HuH-7.5 (cell line): ENCODE data around the gene FMO5.
"Not testable (repeated sequence)": the region's sequence is repeated elsewhere in the genome, so short reads cannot be mapped to it uniquely, and the experiment has no call there.

Experiments used
- DNase-seq: peaks from one replicate; pipeline ENCODE4 v3.0.0; 2011; ENCODE audit warnings: low spot score

Gene FMO5

DNA sequence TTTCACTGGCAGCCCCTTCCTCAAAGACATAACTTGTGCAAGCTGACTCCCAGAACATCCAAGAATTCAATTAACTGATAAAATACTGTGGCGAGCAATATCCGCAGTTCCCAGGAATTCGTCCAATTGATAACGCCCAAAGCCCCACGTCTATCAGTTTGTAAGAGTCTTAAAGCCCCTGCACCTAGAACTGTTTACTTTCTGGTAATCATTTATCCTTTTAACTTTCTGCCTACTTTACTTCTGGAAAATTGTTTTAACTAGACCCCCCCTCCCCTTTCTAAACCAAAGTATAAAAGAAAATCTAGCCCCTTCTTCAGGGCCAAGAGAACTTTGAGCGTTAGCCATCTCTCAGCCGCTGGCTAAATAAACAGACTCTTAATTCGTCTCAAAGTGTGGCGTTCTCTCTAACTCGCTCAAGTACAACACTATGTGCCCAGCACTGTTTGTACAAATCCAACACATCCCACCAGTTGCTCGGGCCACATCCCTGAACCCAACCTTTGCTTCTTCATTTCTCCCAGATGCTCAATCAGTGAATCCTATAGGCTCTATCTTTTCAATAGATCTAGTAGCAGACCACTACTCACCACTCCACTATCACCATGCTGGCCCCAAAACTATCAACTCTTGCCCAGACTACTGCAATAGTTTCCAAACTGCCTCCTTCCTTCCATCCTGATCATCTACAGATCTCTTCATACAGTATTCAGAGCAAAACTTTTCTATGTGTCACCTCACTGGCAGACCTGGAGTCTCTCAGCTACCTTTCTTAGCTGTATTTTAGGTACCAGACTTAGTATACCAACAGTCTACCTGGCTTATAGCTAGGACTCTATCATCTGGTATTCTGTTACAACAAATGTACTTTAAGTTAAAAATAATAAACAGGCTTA is 14.0 kb upstream of the FMO5 start:
- DNase-seq: no peak

DNA sequence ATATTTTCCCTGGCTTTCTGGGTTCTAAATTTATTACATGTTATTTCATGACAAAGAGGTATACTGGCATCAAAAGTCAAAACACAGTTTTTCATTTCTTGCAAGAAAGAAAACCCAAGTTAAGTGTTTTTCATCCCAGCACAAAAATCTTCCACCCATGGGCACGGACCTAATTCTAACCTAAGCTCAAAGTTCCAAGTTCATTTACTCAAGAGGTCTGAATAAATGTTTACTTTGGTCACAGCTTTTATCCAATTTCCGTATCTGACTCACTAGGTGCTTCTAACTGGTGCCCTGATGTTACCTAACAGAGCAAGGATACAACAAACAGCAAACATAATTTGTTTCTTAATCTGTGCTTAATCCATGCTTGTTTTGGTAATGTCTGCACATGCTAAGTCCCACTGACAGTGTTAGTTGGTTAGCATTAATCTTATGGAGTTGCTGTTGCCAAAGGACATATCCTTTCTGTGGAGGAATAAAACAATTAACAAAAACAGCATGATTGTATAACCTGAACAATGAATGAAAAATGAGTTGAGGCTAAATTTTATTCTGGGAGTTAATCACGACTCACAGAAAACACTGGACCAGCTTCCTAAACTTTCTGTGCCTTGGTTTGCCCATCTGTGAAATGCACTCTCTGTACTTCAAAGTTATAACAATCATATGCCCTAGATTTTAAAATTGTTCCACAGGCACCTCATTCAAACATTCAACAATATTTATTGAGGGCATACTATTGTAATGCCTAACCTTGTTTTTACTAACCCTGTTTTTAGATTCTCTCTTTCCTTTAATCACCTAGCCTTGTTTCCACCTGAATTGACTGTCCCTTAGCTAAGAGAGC is 13.1 kb upstream of the FMO5 start:
- DNase-seq: peak; percentile 44

DNA sequence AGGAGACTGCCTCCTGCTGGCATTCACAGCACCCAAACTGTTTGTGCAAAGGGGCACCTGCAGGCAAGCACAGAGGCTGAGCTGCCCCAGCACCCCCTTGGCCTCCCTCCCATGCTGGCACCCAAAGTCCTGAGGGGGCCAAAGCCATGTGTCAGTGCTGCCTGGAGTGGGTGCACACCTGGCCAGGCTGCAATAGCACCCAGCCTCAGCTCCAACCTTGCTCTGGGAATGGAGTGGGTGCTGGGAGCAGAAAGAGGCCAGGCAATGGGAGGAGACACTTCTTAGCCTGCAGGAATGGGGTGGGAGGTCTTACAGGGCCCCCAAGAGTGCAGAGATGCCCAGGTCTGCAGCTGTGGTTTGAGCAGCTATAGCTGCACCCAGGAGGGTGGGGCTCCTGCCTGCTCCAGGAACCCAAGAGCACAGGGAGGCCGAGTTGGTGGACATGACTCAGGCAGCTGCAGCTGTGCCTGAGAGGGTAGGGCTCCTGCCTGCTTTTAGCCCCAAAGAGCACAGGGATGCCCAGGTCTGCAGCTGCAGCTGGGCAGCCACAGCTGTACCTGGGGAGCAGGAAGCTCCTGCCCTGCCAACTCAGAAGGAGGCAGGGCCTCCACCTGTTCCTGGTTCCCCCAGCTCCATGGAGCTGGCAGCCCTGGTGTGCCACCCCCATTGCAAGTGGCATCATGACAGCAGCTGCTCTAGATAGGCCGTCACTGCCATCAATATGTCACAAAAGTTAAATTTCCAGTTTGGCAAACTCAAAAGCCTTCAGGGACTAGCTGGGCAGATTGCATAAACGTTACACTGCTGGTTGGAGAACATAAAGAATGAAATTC is 12.0 kb upstream of the FMO5 start:
- DNase-seq: no peak

DNA sequence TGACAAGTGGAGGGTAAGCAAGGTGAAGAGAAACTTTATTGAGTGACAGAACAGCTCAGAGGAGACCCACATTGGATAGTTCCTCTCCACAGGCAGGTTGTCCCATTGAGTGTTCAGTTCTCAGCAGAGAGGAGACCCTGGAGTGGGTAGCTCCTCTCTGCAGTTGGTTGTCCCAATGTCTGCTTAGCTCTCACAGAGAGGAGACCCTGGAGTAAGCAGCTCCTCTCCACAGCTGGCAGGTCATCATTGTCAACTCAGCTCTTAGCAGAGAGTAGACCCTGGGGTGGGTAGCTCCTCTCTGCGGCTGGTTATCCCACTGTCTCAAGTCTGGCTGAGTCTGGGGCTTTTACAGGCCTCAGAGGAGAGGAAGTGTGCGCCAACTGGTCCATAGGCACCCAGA is 11.3 kb upstream of the FMO5 start:
- DNase-seq: no peak

DNA sequence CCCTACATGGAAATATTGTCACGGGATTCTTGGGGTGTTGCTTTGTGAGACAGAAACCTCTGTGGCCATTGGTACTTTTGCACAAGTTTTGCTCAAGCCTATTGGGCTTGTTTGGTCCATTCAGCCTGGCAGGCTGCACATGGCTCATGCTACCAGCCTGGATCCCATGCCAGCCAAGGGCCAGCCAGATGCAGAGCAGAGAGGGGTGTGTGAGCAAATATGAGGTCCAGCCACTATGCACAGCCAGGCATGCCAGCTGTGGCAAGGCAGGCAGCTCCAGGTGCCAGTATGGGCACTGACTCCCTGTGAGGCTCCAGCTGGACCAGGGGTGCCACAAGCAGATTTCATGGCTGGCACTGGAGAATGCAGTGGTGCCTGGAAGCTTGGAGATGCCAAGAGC is 10.7 kb upstream of the FMO5 start:
- DNase-seq: no peak

DNA sequence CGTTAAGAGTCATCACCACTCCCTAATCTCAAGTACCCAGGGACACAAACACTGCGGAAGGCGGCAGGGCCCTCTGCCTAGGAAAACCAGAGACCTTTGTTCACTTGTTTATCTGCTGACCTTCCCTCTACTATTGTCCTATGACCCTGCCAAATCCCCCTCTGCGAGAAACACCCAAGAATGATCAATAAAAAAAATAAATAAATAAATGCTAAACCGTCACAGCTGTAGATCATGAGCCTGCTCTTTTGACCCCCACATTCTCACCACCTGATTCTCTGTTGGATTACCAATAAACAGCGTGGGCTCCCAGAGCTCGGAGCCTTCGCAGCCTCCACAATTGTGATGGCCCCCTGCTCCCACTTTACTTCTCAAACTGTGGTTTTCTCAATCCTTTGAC is 8.8 kb upstream of the FMO5 start:
- DNase-seq: not testable (repeated sequence)

DNA sequence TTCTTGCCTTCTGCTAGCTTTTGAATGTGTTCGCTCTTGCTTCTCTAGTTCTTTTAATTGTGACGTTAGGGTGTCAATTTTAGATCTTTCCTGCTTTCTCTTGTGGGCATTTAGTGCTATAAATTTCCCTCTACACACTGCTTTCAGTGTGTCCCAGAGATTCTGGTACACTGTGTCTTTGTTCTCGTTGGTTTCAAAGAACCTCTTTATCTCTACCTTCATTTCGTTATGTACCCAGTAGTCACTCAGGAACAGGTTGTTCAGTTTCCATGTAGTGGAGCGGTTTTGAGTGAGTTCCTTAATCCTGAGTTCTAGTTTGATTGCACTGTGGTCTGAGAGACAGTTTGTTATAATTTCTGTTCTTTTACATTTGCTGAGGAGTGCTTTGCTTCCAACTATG is 5.9 kb upstream of the FMO5 start:
- DNase-seq: not testable (repeated sequence)

DNA sequence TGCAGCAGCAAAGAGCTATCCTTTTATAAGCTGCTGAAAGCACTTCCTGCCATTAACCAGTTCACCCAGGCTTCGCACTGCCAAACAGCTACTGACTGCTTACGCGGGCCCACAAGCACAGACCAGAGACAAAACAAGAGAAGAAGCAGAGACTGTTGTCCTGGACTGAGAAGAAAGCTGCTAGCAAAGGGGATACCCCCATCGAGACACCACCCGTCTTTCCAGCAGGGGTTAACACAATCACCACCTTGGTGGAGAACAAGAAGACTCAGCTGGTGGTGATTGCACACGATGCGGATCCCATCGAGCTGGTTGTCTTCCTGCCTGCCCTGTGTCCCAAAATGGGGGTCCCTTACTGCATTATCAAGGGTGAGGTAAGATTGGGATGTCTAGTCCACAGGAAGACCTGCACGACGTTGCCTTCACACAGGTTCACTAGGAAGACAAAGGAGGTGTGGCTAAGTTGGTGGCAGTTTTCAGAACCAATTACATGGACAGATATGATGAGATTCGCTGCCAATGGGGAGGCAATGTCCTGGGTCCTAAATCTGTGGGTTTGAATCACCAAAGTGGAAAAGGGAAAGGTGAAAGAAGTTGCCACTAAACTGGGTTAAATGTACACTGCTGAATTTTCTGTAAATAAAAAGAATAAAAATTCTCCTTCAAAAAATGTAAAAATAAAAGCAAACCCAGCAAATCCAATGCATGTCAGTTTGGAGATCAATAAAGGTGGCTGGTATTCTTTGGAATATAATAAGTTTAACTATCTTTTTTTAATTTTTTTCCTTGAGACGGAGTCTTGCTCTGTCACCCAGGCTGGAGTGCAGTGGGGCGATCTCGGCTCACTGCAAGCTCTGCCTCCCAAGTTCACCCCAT is 1.2 kb downstream of the FMO5 start:
- DNase-seq: no peak

DNA sequence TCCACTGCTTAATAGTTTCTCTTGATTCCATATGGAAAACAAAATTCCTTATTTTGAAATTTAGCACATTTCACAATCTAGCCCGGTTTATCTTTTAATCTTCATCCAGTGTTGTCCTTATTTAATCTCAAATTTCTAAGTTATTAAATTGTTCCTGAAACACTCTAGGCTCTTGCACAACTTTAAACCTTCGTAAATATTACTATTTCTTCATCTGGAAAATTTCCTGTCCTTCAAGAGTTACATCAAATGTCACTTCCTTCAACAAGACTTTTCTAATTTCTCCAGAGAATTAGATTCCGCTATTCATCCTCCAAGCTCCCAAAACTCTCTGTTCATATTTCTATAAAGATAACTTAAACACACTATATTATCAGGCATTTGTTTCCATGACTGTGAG is 6.5 kb downstream of the FMO5 start:
- no peak for DNase-seq

DNA sequence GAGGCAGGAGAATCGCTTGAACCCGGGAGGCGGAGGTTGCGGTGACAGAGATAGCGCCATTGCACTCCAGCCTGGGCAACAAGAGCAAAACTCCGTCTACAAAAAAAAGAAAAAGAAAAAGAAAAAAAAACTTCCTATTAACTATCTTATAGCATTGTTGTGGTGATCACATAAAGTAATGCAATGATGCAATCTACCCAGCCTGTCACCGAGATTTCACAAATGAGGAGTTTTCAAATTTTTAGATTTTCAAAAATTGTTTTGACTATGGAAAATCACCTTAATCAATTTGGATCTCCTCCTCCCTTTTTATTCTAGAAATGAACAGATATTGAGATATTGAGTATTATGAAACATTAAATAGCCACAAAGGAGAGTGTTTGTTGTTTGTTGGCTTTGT is 8.0 kb downstream of the FMO5 start:
- no peak for DNase-seq

DNA sequence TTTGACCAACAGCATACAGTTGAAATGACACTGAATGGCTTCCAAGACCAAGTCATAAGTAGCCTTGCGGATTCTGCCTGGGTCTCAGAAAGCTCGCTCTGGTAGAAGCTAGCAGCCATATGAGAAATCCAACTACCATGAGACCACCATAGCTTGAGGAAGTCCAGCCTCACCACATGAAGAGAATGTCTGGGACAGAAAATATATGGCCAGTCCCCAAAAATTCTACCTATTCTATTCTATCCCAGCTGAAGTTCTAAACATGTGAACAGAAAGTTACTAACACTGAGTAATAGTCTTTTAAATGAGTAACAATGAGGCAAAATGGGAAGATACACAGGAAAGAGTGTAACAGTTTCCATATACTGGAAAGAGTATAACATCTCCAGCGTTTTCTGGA is 9.0 kb downstream of the FMO5 start:
- DNase-seq: no peak

DNA sequence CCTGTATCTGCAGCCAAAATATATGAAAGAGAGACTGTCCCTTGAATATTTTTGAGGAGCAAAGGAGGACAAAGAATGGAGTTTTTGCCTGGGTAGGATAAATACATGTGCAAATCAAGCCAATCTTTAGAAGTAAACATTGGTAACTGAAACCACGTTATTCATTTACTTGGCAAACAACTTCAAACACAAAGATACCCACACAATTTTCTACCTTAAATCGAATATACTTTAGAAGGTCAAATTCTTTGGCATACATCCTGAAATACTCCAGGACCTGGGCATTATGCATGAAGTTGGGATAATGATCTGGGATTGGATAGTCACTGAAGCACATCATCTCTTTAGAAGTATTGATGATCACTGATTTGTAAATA is 9.6 kb downstream of the FMO5 start:
- peak; percentile 38 for DNase-seq

DNA sequence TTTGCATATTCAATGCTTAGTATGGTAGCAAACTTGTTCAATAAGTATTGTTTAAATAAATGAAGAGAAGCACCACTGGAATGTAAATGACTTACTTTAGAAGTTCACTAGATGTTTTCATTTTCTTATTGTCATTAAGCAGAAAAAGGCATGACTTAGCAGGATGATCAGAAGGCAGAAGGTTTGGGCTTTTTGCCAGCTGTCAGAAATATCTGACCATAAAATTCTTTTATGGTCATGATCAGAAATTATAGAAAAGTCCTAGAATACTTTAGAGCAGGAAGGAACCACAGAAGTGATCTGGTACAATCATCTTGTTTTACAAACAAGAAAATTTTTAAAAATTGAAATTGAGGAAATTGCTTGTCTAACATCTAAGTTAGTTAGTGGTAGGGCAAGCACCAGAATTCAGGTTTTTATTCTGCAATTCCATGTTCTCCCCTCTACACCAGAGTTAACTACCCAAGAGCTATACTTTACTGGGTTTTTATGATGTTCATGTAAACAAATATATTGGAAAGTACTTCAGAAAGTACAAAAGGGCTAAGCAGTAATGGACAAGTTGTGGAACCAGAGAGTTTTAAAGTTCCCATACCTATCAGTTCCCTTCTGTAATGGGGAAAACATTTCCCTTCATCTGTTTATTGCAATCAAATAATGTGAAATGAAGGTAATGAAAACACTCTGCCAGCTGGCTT is 10.1 kb downstream of the FMO5 start:
- no peak for DNase-seq

DNA sequence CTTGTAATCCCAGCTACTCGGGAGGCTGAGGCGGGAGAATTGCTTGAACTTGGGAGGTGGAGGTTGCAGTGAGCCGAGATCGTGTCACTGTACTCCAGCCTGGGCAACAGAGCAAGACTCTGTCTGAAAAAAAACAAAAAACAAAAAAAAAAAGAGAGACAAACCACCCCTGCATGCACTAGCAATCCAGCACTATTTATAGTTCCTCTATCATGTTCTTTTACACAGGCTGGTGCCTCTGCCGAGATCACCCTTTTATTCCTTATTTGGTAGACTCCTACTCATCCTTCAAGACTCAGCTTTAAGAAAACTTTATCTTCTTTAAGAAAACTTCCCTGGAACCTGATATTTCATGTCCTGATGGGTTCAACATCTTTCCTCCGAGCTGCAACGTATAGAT is 10.8 kb downstream of the FMO5 start:
- no peak for DNase-seq

DNA sequence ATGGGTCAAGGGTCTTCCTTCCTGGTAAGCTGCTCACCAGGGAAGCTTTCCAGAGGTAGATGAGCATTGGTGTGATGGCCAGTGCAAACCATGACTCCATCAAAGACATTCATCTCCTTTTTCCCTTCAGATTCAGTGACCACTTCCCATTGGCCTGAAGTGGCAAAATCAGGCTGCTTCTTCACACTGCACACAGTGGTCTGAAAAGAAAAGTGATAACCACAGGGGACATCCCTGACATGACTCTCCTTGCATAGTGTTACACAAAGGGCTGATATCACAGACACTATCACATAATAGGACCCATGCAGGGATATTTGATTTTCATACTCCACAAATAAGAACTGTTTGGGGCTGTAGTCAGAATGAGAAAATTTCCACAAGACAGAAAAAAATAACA is 11.9 kb downstream of the FMO5 start:
- DNase-seq: no peak

DNA sequence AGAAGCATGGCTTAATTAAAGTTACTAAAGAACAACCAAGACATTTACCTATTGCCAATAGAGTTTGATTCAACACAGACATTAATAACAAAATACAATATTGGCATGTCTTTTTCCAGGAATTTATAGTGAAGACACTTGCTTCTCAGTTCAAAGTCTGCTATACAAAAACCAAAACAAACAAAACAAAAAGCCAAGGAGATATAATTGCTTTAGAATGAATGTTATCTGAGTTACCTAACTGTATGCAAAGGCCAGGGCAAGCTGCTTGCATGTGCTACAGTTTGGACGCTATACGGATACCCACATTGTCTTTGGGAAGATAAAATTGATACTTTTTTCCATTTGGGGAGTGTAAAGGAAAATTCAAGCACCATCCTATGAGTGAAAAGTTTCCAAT is 13.6 kb downstream of the FMO5 start:
- no peak for DNase-seq

DNA sequence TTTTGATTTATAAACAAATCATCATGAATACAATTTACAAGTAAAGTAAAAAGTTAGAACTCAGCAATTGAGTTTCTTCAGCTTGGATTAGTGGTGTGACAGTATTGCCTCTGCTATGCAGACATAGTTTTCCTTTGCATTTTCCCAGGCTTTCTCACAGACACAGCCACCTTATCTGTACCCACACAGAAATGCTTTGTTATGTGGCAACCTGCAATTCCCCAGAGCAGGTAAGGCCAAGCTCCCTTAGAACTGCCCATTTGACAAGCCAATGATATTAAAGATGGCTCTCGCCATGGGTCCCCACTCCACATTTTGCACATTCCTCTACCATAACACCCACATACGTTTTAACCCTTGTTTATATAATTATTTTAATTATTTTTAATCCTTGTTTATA is 14.2 kb downstream of the FMO5 start:
- no peak for DNase-seq

DNA sequence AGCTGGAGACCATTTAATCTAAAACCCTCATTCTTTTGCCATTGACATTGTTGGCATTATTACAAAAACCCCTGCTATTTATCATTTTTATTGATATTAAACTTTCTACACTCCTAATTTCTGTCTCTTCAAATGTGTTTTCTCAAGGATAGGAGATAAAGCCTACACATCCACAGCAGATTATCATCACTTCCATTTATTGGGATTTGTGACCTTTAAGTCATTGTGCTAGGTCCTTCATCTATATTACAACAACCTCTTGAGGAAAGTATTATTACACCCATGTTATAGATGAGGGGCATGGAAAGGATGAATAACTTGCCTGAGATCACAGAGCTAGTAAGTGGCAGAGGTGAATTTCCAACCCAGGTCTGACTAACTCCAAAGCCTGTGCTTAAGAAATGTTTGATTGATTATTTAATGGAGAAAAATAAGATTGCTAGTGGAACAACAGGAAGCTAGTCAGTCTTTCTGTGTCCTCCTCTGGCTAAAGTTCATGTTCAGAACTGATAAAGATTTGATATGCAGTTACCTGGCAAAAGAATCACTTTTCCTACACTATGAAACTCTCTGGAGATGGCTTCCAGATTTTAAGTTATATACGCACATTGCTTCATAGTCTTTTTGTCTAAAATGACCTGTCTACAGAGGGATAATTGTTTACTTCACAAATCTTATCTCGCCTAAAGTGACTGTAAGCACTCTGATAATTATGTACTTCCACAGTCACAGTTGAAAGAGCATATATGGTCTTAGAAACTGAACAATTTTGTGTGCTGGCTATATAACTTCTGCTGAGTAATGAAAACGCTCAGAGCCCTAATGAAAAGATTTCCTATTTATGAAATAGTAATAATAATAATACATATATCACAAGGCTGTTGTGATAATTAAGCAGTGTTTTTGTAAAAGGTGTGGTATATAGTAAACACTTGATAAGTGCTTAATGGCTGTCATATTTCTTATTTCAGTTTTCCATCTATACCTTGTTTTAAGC is 15.0 kb downstream of the FMO5 start:
- no peak for DNase-seq

DNA sequence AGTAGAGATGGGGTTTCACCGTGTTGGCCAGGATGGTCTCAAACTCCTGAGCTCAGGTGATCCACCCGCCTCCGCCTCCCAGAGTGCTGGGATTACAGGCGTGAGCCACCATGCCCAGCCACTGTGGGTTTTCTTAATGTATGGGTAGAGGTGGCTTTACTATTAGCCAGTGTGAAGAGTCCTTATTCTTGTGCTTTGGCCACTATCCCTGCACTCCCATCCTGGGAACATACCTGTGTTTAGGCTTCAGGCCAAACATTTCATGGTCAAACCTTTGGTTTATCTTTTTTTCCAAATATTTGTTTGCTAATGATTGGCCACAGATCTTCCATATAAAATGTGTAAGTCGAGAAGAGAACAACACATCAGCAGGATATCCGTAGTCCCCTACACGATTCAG is 16.5 kb downstream of the FMO5 start:
- DNase-seq: no peak

DNA sequence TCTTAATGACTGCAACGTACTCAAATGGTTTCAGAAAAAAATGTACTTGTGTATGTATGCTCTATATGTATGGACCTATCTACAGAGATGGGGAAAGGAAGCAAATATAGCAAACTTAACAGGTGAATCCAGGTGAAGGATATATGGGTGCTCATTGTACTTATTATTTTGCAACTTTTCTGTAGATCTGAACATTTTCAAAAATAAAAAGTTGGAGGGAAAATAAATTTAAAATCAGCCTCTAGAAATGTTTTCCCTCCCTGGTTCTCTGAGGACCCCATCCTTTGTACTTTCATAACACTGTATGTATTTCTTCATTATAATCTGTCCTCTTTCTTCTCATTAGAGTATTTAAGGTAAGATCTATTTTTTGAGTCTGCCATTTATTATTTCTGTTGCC is 17.9 kb downstream of the FMO5 start:
- DNase-seq: no peak
